Right lobe of liver (tissue), 6 donors: ENCODE data around the gene ME1. TPM values are rescaled to one million over a fixed set of nuclear protein-coding genes. Genes with fewer than 3 reads are reported as not detected.

ENCODE experiments used
- ATAC-seq, 4 donors: fragments of 200-7000 bp; cut with Tn5 transposase; one replicate each; pipeline ENCODE4 v1.9.1; 2020; ENCODE audit warnings: mild to moderate bottlenecking in 4 of 4, moderate library complexity in 4 of 4
- DNase-seq, 3 donors: peaks; one replicate each; pipeline ENCODE4 v3.0.0-alpha.2; 2020
- H3K27ac ChIP-seq, 3 donors: fragments of 200-600 bp; one replicate each; pipeline ENCODE4 v1.8.0; 2022
- H3K27me3 ChIP-seq, 2 donors: fragments of 200-600 bp; one replicate each; pipeline ENCODE4 v1.8.0; 2022
- H3K36me3 ChIP-seq, 4 donors: fragments of 200-600 bp; sonication (generic) in 1 of 4; one replicate each; pipeline versions ENCODE4 v1.5.1 to v1.8.0; 2017 to 2022; ENCODE audit warnings: control low read depth in 1 of 4
- H3K4me1 ChIP-seq, 4 donors: fragments of 200-600 bp; sonication (generic) in 1 of 4; one replicate each; pipeline versions ENCODE4 v1.5.1 to v1.8.0; 2017 to 2022; ENCODE audit warnings: control low read depth in 1 of 4
- H3K4me3 ChIP-seq, 3 donors: fragments of 200-600 bp; one replicate each; pipeline ENCODE4 v1.8.0; 2022
- H3K9me3 ChIP-seq, 4 donors: fragments of 200-600 bp; sonication (generic) in 1 of 4; one replicate each; pipeline versions ENCODE4 v1.5.1 to v1.8.0; 2017 to 2022; ENCODE audit warnings: control low read depth in 1 of 4
- CTCF ChIP-seq, 4 donors: fragments of 200-600 bp in 3 of 4; fragments of 450-650 bp in 1 of 4; IDR thresholded peaks; one replicate each; pipeline versions ENCODE4 v1.5.1 to v1.8.0; 2016 to 2022; ENCODE audit warnings: antibody characterized with exemption in 4 of 4, mild to moderate bottlenecking in 2 of 4
- POLR2A ChIP-seq: fragments of 450-650 bp; IDR thresholded peaks from one replicate; pipeline ENCODE4 v1.6.1; 2017; ENCODE audit warnings: antibody characterized with exemption, mild to moderate bottlenecking
- WGBS: methylation state at CpG from one replicate; pipeline ENCODE4 v1.1.6; 2018; ENCODE audit warnings: low coverage, low lambda C conversion rate; ENCODE audit not compliant: insufficient coverage; ENCODE audit errors: missing lambda C conversion rate; 5-methylcytosine and 5-hydroxymethylcytosine counted together
- intact Hi-C, 2 donors: fragments of 100-400 bp; cut with DNase I; formaldehyde crosslinking; loops; one replicate each; pipeline versions ENCODE4 v1.11.2 to v1.14.1; 2022
- long read RNA-seq: library from polyadenylated mRNA; unstranded; transcript quantifications from one replicate; pipeline ENCODE4 v2.0.0, GENCODE V29; 2019
- total RNA-seq, 6 experiments: library from RNA; depleted of rRNA in 2 of 6; stranded (reverse); fragments of >200 nt in 2 of 6; fragmentation: NEBNext Ultra II Directional in 3 of 6; extraction: Animal tissue kit (Norgen Biotek cat#: 25700) in 3 of 6; gene quantifications; one replicate each; pipeline versions ENCODE4 v1.1.0 to v1.2.4, GENCODE V29; 2016 to 2023
- donor health status: DM: no; HTN: yes; CAD: no.
- donor health status: DM: no; HTN: no; CAD: no.
- donor health status: DM: no; HTN: no; CAD: no.
- donor health status: DM: no; HTN: yes; CAD: no.
- donor health status: DM: no; HTN: yes; CAD: no.

Gene ME1
- 10 to 100 TPM; 10.1 to 18.2 (median 13.3) TPM for total RNA-seq
- long read RNA-seq, partial matches to known transcripts, result 2 of 8 reads
- long read RNA-seq, other reads (novel, unspliced or antisense), result 2 of 8 reads

GRCh38 chr6:83430611-83431544, at the start of gene ME1:
TSS of gene ME1 (minus strand) at chr6:83431051. CDS start at chr6:83430954, 97 bp downstream.
- peak; percentile 58 for TF ChIP-seq POLR2A
- TF ChIP-seq CTCF (IDR thresholded peaks at IDR 0.05), result no peak
- ATAC-seq (peak; percentile 88 to 91 (median 90)), DNase-seq (peak; percentile 84 to 91 (median 90))
- H3K36me3 ChIP-seq, result no peaks in the 10 kb centered on the region
- no peaks in the 10 kb centered on the region for H3K27me3 ChIP-seq
- H3K4me1 ChIP-seq, result peaks cover 0 to 16% (median 2%) of the 10 kb centered on the region in 4 donors
- H3K27ac ChIP-seq, result peak within 1 kb of the TSS; percentile 49 to 73 (median 60)
- peak within 1 kb of the TSS; percentile 72 to 76 (median 75) for H3K4me3 ChIP-seq
- intact Hi-C loops, result no loop called here
- WGBS, result 13% methylated on average over 14 of the region's 74 CpGs
- H3K9me3 ChIP-seq, result no peaks in the 10 kb centered on the region

- WGBS, result 38% methylated on average over 1 of the region's 1 CpG
- Histone ChIP-seq H3K9me3 (no peaks in the 10 kb centered on the region), H3K27ac (peak overlapping the region in 2 of 3 donors; percentile 20 to 30), H3K4me3 (no peak overlapping the region), H3K4me1 (peaks cover 0 to 20% (median 7%) of the 10 kb centered on the region in 4 donors), H3K36me3 (no peaks in the 10 kb centered on the region), H3K27me3 (no peaks in the 10 kb centered on the region)
- peak; percentile 93 to 98 (median 94) for ATAC-seq
- peak; percentile 32 to 86 (median 65) for DNase-seq
- TF ChIP-seq CTCF (IDR thresholded peaks at IDR 0.05), result no peak
- TF ChIP-seq POLR2A, result no peak
- intact Hi-C loops, result no loop called here
Measured at GRCh38 chr6:83480470-83480869, 49.6 kb upstream of the ME1 start.

GRCh38 chr6:83479389-83479788, 48.5 kb upstream of the ME1 start:
- 16% methylated on average over 1 of the region's 1 CpG for WGBS
- peak; percentile 33 to 69 (median 52) for ATAC-seq
- TF ChIP-seq CTCF (IDR thresholded peaks at IDR 0.05) (no peak), POLR2A (no peak)
- H3K9me3 ChIP-seq, result no peaks in the 10 kb centered on the region
- no peak overlapping the region for H3K27ac ChIP-seq
- no peak for DNase-seq
- intact Hi-C loops, result no loop called here
- no peaks in the 10 kb centered on the region for H3K36me3 ChIP-seq
- peaks cover 0 to 24% (median 10%) of the 10 kb centered on the region in 4 donors for H3K4me1 ChIP-seq
- H3K4me3 ChIP-seq, result no peak overlapping the region
- no peaks in the 10 kb centered on the region for H3K27me3 ChIP-seq

GRCh38 chr6:83476971-83477370, 46.1 kb upstream of the ME1 start:
- no peak overlapping the region for H3K4me3 ChIP-seq
- no peak overlapping the region for H3K27ac ChIP-seq
- peaks cover 0 to 25% (median 12%) of the 10 kb centered on the region in 4 donors for H3K4me1 ChIP-seq
- H3K36me3 ChIP-seq, result no peaks in the 10 kb centered on the region
- 28% methylated on average over 1 of the region's 1 CpG for WGBS
- no peak for DNase-seq
- H3K9me3 ChIP-seq, result no peaks in the 10 kb centered on the region
- no peaks in the 10 kb centered on the region for H3K27me3 ChIP-seq
- TF ChIP-seq CTCF (IDR thresholded peaks at IDR 0.05) (no peak), POLR2A (no peak)
- ATAC-seq, result peak in 1 of 4 donors; percentile 23
- intact Hi-C loops, result no loop called here
